A549 (cell line): Measurements from ENCODE around the gene EPS8. TPM values are rescaled to one million over a fixed set of nuclear protein-coding genes. Genes with fewer than 3 reads are reported as not detected.

Source experiments
- ATAC-seq, 2 experiments: fragments of 200-7000 bp in 1 of 2; fragments of >200 bp in 1 of 2; cut with Nextera tagmentation in 1 of 2; cut with Tn5 transposase in 1 of 2; 3 replicates each; pipeline versions ENCODE4 v1.8.0 to v1.9.1; 2018 to 2020; ENCODE audit warnings: mild to moderate bottlenecking in 1 of 2, moderate library complexity in 1 of 2
- CTCF ChIA-PET: fragments of 300-600 bp; sonication (Branson Sonifier 250); formaldehyde crosslinking; extraction: SDS; loops from one replicate; lab custom pipeline; 2021; ENCODE audit warnings: antibody characterized with exemption, inconsistent platforms; lab: Yijun Ruan, JAX
- POLR2A ChIA-PET: fragments of 350-600 bp; formaldehyde crosslinking; extraction: SDS; loops from one replicate; lab custom pipeline; 2021; ENCODE audit warnings: antibody characterized with exemption, inconsistent platforms; lab: Yijun Ruan, JAX
- DNase-seq, 2 experiments: peaks; one replicate each; pipeline versions ENCODE4 v3.0.0 to v3.0.0-alpha.2; 2011 to 2016; ENCODE audit warnings: low read depth in 1 of 2, low spot score in 1 of 2
- FAIRE-seq: peaks from 2 replicates; lab custom pipeline; 2011; peaks lifted over from hg19 to GRCh38; lab: Jason Lieb, UNC
- H3K27ac ChIP-seq, 2 experiments: fragments of >200 bp; sonication (Bioruptor Twin); formaldehyde crosslinking; 3 replicates each; pipeline ENCODE4 v1.5.1; 2016 to 2017
- H3K4me1 ChIP-seq: fragments of >200 bp; sonication (Bioruptor Twin); formaldehyde crosslinking; 3 replicates; pipeline ENCODE4 v1.6.1; 2016
- H3K4me2 ChIP-seq: fragments of >200 bp; sonication (Bioruptor Twin); formaldehyde crosslinking; 3 replicates; pipeline ENCODE4 v1.6.1; 2016
- H3K4me3 ChIP-seq: fragments of >200 bp; sonication (Bioruptor Twin); formaldehyde crosslinking; 3 replicates; pipeline ENCODE4 v1.5.1; 2016
- H3K9me3 ChIP-seq: fragments of >200 bp; sonication (Bioruptor Twin); formaldehyde crosslinking; 3 replicates; pipeline ENCODE4 v1.6.1; 2016
- CBX2 ChIP-seq: fragments of 200-600 bp; sonication (generic); IDR thresholded peaks from 2 replicates; pipeline ENCODE4 v1.6.1; 2016; ENCODE audit warnings: low read depth, mild to moderate bottlenecking, borderline replicate concordance
- CHD2 ChIP-seq: fragments of 150-350 bp; IDR thresholded peaks from 2 replicates; pipeline ENCODE4 v1.6.1; 2014; ENCODE audit warnings: low read length; ENCODE audit not compliant: partially characterized antibody
- CTCF ChIP-seq: fragments of >200 bp; sonication (Bioruptor Twin); formaldehyde crosslinking; IDR thresholded peaks from 3 replicates; pipeline ENCODE4 v1.5.1; 2016
- EHF ChIP-seq: fragments of 250-450 bp; sonication (Bioruptor Pico); IDR thresholded peaks from 2 replicates; pipeline ENCODE4 v1.5.0; 2020; ENCODE audit warnings: mild to moderate bottlenecking
- HEYL ChIP-seq: fragments of 250-450 bp; sonication (Bioruptor Pico); IDR thresholded peaks from 2 replicates; pipeline ENCODE4 v1.8.0; 2021; ENCODE audit warnings: mild to moderate bottlenecking, moderate library complexity
- KDM1A ChIP-seq: fragments of 200-600 bp; sonication (generic); IDR thresholded peaks from 2 replicates; pipeline ENCODE4 v1.6.1; 2016; ENCODE audit warnings: low read depth, mild to moderate bottlenecking
- NPAS2 ChIP-seq: fragments of 250-450 bp; sonication (Bioruptor Pico); IDR thresholded peaks from 2 replicates; pipeline ENCODE4 v1.8.0; 2022; ENCODE audit warnings: mild to moderate bottlenecking, moderate library complexity, borderline replicate concordance
- PHF8 ChIP-seq: fragments of 200-600 bp; sonication (generic); IDR thresholded peaks from 2 replicates; pipeline ENCODE4 v1.6.1; 2016; ENCODE audit warnings: low read depth, mild to moderate bottlenecking, antibody characterized with exemption, moderate library complexity, borderline replicate concordance
- RCOR1 ChIP-seq: fragments of 150-350 bp; IDR thresholded peaks from 2 replicates; pipeline ENCODE4 v1.6.1; 2014; ENCODE audit warnings: antibody characterized with exemption, low read length, low read depth
- RNF2 ChIP-seq: fragments of 200-600 bp; sonication (generic); IDR thresholded peaks from 2 replicates; pipeline ENCODE4 v1.6.1; 2016; ENCODE audit warnings: low read depth, mild to moderate bottlenecking, antibody characterized with exemption, moderate library complexity, borderline replicate concordance
- SMC3 ChIP-seq: fragments of >200 bp; sonication (Bioruptor Twin); formaldehyde crosslinking; IDR thresholded peaks from 3 replicates; pipeline ENCODE4 v1.6.1; 2018; ENCODE audit warnings: inconsistent platforms
- TP53 ChIP-seq: fragments of 250-450 bp; sonication (Bioruptor Pico); IDR thresholded peaks from 2 replicates; pipeline ENCODE4 v1.5.0; 2021; ENCODE audit warnings: mild to moderate bottlenecking, moderate library complexity
- ZNF302 ChIP-seq: fragments of 250-450 bp; sonication (Bioruptor Pico); IDR thresholded peaks from 2 replicates; pipeline ENCODE4 v1.9.0; 2021; ENCODE audit warnings: inconsistent platforms, mild to moderate bottlenecking, moderate library complexity
- WGBS: methylation state at CpG from one replicate; pipeline ENCODE4 v1.1.6; 2017; ENCODE audit errors: missing lambda C conversion rate; 5-methylcytosine and 5-hydroxymethylcytosine counted together
- polyA plus RNA-seq, 4 experiments: library from polyadenylated mRNA; depleted of rRNA in 3 of 4; stranded (reverse); fragments of >200 nt; fragmentation: RNase III in 1 of 4; extraction: RNeasy Plus Mini Kit Qiagen cat#74134 plus additional on column Dnase treatment in 1 of 4; gene quantifications; 2 replicates in 3 of 4; 3 replicates in 1 of 4; pipeline ENCODE4 v1.2.3, GENCODE V29; 2011 to 2017
- TF ChIP-seq, protein P1 (sequence below): IDR thresholded peaks from 2 replicates; pipeline ENCODE4 v1.6.1; 2012

Gene EPS8
- polyA plus RNA-seq, 2 of the 4 experiments (the other 2 are of a cell fraction), result 25.1 to 101 TPM

GRCh38 chr12:15787778-15788177 lies 1.4 kb downstream of the EPS8 start:
- Histone ChIP-seq H3K4me1 (peaks cover 24% of the 10 kb centered on the region; the same call in 2 of the 3 replicates), H3K4me2 (peak overlapping the region; percentile 90)
- FAIRE-seq (no peak), DNase-seq (no peak)
- no peak for TF ChIP-seq SMC3
- no peak for TF ChIP-seq HEYL
- TF ChIP-seq TP53 (CRISPR knock-in tag), result no peak
- no peak for TF ChIP-seq PHF8
- TF ChIP-seq, protein P1, sequence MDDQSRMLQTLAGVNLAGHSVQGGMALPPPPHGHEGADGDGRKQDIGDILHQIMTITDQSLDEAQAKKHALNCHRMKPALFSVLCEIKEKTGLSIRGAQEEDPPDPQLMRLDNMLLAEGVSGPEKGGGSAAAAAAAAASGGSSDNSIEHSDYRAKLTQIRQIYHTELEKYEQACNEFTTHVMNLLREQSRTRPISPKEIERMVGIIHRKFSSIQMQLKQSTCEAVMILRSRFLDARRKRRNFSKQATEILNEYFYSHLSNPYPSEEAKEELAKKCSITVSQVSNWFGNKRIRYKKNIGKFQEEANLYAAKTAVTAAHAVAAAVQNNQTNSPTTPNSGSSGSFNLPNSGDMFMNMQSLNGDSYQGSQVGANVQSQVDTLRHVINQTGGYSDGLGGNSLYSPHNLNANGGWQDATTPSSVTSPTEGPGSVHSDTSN, result no peak
- TF ChIP-seq CTCF, result no peak
- TF ChIP-seq, all 56 proteins: peak for 0
- ChIA-PET CTCF (interaction anchor here (0.9 to 2.1 kb wide), 6 partner anchors 8 to 198 kb away, joined by 3 to 7 read pairs (median 4); no protein-coding TSS in a partner anchor), POLR2A (interaction anchor here (1.5 to 2.1 kb wide), 3 partner anchors 10 to 161 kb away, joined by 3 to 11 read pairs (median 7); no protein-coding TSS in a partner anchor)
- H3K27ac ChIP-seq, result peak overlapping the region; percentile 87 to 91
- 0 out of 3 replicates have a peak, but pooled peaks cover 3% of the 10 kb centered on the region for H3K9me3 ChIP-seq
- peak overlapping the region; percentile 78 for H3K4me3 ChIP-seq
- no peak for ATAC-seq
- 30% methylated on average over 4 of the region's 4 CpGs for WGBS

DNA sequence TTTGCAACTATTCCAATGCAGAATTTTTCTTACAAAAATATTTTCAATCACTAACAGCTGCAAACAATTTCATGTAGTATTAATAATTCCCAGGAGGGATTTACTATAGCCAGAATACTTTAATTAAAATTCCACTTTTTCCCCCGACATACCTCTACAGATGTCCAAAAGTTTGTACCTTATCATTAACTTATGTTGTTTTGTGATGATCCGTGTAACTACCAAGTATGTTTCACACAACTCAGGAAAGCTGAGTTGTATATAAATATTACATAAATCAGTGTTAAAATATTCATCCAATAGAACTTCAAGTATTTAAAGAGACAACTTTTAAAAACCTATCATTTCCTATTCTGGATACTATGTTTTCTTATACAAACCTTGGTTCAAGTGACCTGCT lies 2.4 kb downstream of the EPS8 start:
- TF ChIP-seq NPAS2 (CRISPR knock-in tag) (no peak), TP53 (CRISPR knock-in tag) (no peak), KDM1A (no peak), RCOR1 (no peak)
- WGBS, result 81% methylated on average over 2 of the region's 2 CpGs
- ChIA-PET POLR2A (no interaction called here), CTCF (no interaction called here)
- Histone ChIP-seq H3K9me3 (0 out of 3 replicates have a peak, but pooled peaks cover 3% of the 10 kb centered on the region), H3K4me2 (peak overlapping the region; percentile 90; the same call in 2 of the 3 replicates), H3K4me3 (no peak overlapping the region), H3K4me1 (peaks cover 32% of the 10 kb centered on the region), H3K27ac (no peak overlapping the region)
- FAIRE-seq (no peak), ATAC-seq (no peak), DNase-seq (no peak)

- 89% methylated on average over 1 of the region's 1 CpG for whole genome bisulfite sequencing
- CTCF ChIA-PET, result interaction anchor here (0.7 kb wide), 1 partner anchor 788 kb away, joined by 3 read pairs; no protein-coding TSS in a partner anchor
- Histone ChIP-seq H3K9me3 (0 out of 3 replicates have a peak, but pooled peaks cover 3% of the 10 kb centered on the region), H3K4me1 (peaks cover 59% of the 10 kb centered on the region), H3K4me2 (no peak overlapping the region), H3K4me3 (no peak overlapping the region), H3K27ac (no peak overlapping the region)
- TF ChIP-seq CHD2 (no peak), RNF2 (no peak), RCOR1 (no peak), CBX2 (no peak), EHF (CRISPR knock-in tag) (no peak), CTCF (no peak), ZNF302 (no peak)
- POLR2A ChIA-PET, result no interaction called here
- FAIRE-seq (no peak), ATAC-seq (no peak), DNase-seq (no peak)
Measured at GRCh38 chr12:15783288-15783687, 5.9 kb downstream of the EPS8 start.
